ENCODE data around the gene IL2RA.

Gene IL2RA

DNA sequence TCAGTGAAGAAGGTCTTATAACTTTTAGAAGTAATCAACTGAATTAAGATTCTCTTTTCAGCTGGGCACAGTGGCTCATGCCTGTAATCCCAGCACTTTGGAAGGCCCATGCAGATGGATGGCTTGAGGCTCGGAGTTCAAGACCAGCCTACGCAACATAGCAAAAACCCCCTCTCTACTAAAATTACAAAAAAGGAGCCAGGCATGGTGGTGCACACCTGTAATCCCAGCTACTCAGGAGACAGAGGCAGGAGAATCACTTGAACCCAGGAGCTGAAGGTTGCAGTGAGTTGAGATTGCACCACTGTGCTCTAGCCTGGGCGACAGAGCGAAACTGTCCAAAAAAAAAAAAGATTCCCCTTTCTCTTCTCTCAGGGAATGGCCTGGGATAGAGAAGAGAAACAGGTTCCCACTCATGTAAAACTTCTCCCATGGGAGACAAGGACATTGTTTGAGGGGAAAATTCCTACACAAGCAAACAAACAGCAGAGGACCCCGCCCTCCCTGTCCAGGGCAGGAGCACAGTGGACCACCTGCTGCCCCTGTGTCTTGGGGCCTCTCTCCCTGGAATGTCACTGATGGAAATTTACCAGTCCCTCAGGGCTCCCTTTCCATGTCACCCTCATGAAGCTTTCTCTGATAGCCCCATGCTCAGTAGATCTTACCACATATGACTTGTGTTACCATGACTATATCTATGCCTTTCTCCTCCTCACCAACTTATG, 5.6 kb downstream of the IL2RA start:
- Histone ChIP-seq H3K36me3 (ENCODE audit: insufficient read depth) (no peaks in the 10 kb centered on the region), H3K27ac (no peak overlapping the region), H3K9ac (no peak overlapping the region), H3K4me3 (IDR thresholded peaks at IDR 0.05; ENCODE audit: insufficient read depth, low read depth, low read length) (no peak overlapping the region), H3K27me3 (ENCODE audit: insufficient read depth, low read depth) (peaks cover 32% of the 10 kb centered on the region), H4K20me1 (ENCODE audit: insufficient read depth) (no peaks in the 10 kb centered on the region), H3K79me2 (ENCODE audit: insufficient read depth, low read depth) (no peaks in the 10 kb centered on the region), H2AFZ (ENCODE audit: low read depth) (no peak overlapping the region), H3K4me2 (no peak overlapping the region), H3K4me1 (ENCODE audit: low read depth, poor library complexity, severe bottlenecking) (peaks cover 18% of the 10 kb centered on the region)
- TF ChIP-seq, protein P1, sequence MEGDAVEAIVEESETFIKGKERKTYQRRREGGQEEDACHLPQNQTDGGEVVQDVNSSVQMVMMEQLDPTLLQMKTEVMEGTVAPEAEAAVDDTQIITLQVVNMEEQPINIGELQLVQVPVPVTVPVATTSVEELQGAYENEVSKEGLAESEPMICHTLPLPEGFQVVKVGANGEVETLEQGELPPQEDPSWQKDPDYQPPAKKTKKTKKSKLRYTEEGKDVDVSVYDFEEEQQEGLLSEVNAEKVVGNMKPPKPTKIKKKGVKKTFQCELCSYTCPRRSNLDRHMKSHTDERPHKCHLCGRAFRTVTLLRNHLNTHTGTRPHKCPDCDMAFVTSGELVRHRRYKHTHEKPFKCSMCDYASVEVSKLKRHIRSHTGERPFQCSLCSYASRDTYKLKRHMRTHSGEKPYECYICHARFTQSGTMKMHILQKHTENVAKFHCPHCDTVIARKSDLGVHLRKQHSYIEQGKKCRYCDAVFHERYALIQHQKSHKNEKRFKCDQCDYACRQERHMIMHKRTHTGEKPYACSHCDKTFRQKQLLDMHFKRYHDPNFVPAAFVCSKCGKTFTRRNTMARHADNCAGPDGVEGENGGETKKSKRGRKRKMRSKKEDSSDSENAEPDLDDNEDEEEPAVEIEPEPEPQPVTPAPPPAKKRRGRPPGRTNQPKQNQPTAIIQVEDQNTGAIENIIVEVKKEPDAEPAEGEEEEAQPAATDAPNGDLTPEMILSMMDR (conservative IDR thresholded peaks at IDR 0.05; ENCODE audit: low read depth, low read length), result no peak

DNA sequence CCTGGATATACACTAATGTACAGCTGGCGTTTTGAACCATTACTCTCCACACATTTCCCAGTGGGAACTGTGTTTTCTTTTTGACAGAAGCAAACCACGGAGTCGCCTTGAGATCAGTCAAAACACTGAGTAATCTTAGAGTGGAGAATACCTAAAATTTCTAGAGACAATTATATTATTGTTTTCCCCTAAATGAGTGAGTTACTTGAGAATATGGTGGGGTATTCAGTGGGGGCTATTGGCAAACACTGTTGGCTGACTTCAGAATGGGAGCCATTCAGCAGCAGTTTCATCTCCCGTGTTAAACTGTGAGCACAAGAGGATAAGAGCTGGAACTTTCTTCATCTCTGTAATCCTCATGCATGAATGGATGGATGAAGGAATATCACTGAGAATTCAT, 6.2 kb downstream of the IL2RA start:
- no peaks in the 10 kb centered on the region for H4K20me1 ChIP-seq (ENCODE audit: insufficient read depth)
- H3K79me2 ChIP-seq (ENCODE audit: insufficient read depth, low read depth), result no peaks in the 10 kb centered on the region
- H3K27ac ChIP-seq, result no peak overlapping the region
- H2AFZ ChIP-seq (ENCODE audit: low read depth), result no peak overlapping the region
- H3K27me3 ChIP-seq (ENCODE audit: insufficient read depth, low read depth), result peaks cover 32% of the 10 kb centered on the region
- TF ChIP-seq, protein P1 (conservative IDR thresholded peaks at IDR 0.05; ENCODE audit: low read depth, low read length), result no peak
- no peak overlapping the region for H3K9ac ChIP-seq
- H3K4me2 ChIP-seq, result no peak overlapping the region
- H3K4me3 ChIP-seq (IDR thresholded peaks at IDR 0.05; ENCODE audit: insufficient read depth, low read depth, low read length), result no peak overlapping the region
- H3K36me3 ChIP-seq (ENCODE audit: insufficient read depth), result no peaks in the 10 kb centered on the region
- peaks cover 24% of the 10 kb centered on the region for H3K4me1 ChIP-seq (ENCODE audit: low read depth, poor library complexity, severe bottlenecking)

DNA sequence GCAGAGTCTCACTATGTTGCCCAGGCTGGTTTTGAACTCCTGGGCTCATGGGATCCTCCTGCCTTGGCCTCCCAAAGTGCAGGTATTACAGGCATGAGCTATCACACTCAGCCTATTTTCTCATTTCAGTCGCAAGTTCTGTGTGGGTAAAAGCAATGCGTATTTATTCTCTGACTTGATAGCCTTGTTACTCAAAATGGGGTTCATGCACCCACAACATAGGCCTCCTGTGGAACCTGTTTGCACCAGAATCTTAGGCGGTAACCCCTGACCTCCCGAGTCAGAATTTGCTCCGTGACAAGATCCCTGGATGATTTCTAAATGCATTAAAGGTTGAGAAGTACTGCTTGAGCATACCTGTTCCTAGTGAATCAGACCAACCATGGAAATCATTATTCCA, 7.3 kb downstream of the IL2RA start:
- Histone ChIP-seq H3K79me2 (ENCODE audit: insufficient read depth, low read depth) (no peaks in the 10 kb centered on the region), H3K4me1 (ENCODE audit: low read depth, poor library complexity, severe bottlenecking) (peaks cover 30% of the 10 kb centered on the region), H3K27ac (no peak overlapping the region), H3K4me2 (no peak overlapping the region), H3K36me3 (ENCODE audit: insufficient read depth) (no peaks in the 10 kb centered on the region), H2AFZ (ENCODE audit: low read depth) (no peak overlapping the region), H3K9ac (no peak overlapping the region), H3K4me3 (IDR thresholded peaks at IDR 0.05; ENCODE audit: insufficient read depth, low read depth, low read length) (no peak overlapping the region), H3K27me3 (ENCODE audit: insufficient read depth, low read depth) (peaks cover 38% of the 10 kb centered on the region), H4K20me1 (ENCODE audit: insufficient read depth) (no peaks in the 10 kb centered on the region)
- TF ChIP-seq, protein P1 (conservative IDR thresholded peaks at IDR 0.05; ENCODE audit: low read depth, low read length), result no peak

DNA sequence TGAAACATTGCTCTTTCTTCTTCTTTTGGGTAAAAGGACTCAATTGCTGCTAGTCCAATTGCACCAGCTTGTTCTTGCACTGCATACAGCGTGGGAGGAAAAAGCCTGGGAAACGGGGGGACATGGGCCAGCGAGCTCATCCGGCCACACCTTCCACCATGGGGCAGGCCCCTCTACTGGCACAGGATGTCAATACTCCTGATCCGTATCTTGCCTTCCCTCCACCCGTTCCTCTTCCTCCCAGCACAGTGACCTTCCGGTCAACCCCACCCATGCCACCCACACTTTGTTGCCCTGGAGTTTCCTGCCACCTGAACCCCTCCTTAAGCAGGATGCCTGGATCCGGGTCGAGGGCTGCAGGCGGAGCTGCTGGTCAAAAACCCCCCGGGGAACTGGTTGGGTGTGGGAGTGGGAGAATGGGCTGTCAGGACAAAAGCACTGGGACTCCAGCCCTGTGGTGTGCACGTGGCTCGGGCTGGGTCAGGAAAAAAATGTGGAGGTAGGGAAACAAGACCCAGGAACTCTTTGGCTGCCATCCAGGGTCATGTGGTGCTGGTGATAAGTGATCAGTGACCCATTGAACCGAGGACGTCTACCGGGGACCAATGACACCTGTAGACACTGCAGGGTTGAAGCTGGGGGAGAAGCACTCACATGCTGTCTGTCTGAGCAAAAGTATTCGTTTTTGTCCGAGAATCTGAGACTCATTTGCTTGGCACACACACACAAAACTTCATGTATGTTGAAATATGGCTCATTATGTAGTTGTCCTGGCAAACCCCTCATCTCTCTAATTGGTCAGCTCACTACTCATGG, 8.1 kb downstream of the IL2RA start:
- Histone ChIP-seq H3K9ac (no peak overlapping the region), H3K4me3 (IDR thresholded peaks at IDR 0.05; ENCODE audit: insufficient read depth, low read depth, low read length) (no peak overlapping the region), H4K20me1 (ENCODE audit: insufficient read depth) (no peaks in the 10 kb centered on the region), H3K27me3 (ENCODE audit: insufficient read depth, low read depth) (peaks cover 47% of the 10 kb centered on the region), H3K4me2 (no peak overlapping the region), H3K27ac (no peak overlapping the region), H3K4me1 (ENCODE audit: low read depth, poor library complexity, severe bottlenecking) (peaks cover 30% of the 10 kb centered on the region), H2AFZ (ENCODE audit: low read depth) (no peak overlapping the region), H3K36me3 (ENCODE audit: insufficient read depth) (no peaks in the 10 kb centered on the region), H3K79me2 (ENCODE audit: insufficient read depth, low read depth) (no peaks in the 10 kb centered on the region)
- TF ChIP-seq, protein P1 (conservative IDR thresholded peaks at IDR 0.05; ENCODE audit: low read depth, low read length), result no peak

All from KMS-11 (cell line).